Gastroesophageal sphincter (tissue), 4 donors: ENCODE data around the gene SLC38A7. TPM values are rescaled to one million over a fixed set of nuclear protein-coding genes. Genes with fewer than 3 reads are reported as not detected.
A peak's percentile ranks its signal among the peaks of the same experiment; 100 is the strongest.

Experiments used
- ATAC-seq: fragments of 150-250 bp; one replicate; pipeline ENCODE4 v1.9.1; 2016; ENCODE audit warnings: mild to moderate bottlenecking, moderate library complexity
- H3K27ac ChIP-seq, 4 donors: fragments of 200-600 bp; sonication (generic) in 3 of 4; 1 replicate in 3 of 4; 2 replicates in 1 of 4; pipeline ENCODE4 v1.5.1; 2016 to 2019
- H3K27me3 ChIP-seq: fragments of 200-600 bp; sonication (generic); one replicate; pipeline ENCODE4 v1.5.1; 2019
- H3K36me3 ChIP-seq, 2 donors: fragments of 200-600 bp; sonication (generic); one replicate each; pipeline ENCODE4 v1.5.1; 2019; ENCODE audit warnings: control low read depth in 1 of 2
- H3K4me1 ChIP-seq, 3 donors: fragments of 200-600 bp; sonication (generic); 1 replicate in 2 of 3; 2 replicates in 1 of 3; pipeline ENCODE4 v1.5.1; 2016 to 2019; ENCODE audit warnings: control low read depth in 2 of 3
- H3K4me3 ChIP-seq, 2 donors: fragments of 200-600 bp; sonication (generic); one replicate each; pipeline ENCODE4 v1.5.1; 2019; ENCODE audit warnings: mild to moderate bottlenecking in 1 of 2, moderate library complexity in 1 of 2
- H3K9me3 ChIP-seq, 3 donors: fragments of 200-600 bp; sonication (generic); one replicate each; pipeline ENCODE4 v1.5.1; 2017 to 2019; ENCODE audit warnings: control low read depth in 2 of 3
- CTCF ChIP-seq, 4 experiments: fragments of 200-600 bp in 2 of 4; fragments of 450-650 bp in 2 of 4; sonication (generic) in 1 of 4; IDR thresholded peaks; one replicate each; pipeline ENCODE4 v1.5.1; 2017 to 2019; ENCODE audit warnings: antibody characterized with exemption in 4 of 4, mild to moderate bottlenecking in 2 of 4, moderate library complexity in 2 of 4
- EP300 ChIP-seq: sonication (generic); formaldehyde crosslinking; IDR thresholded peaks from one replicate; pipeline ENCODE4 v1.6.1; 2017; ENCODE audit warnings: antibody characterized with exemption, mild to moderate bottlenecking
- POLR2A ChIP-seq, 2 donors: fragments of 450-650 bp; IDR thresholded peaks; one replicate each; pipeline ENCODE4 v1.6.1; 2017; ENCODE audit warnings: antibody characterized with exemption in 2 of 2, mild to moderate bottlenecking in 2 of 2, moderate library complexity in 1 of 2
- POLR2AphosphoS5 ChIP-seq: sonication (generic); formaldehyde crosslinking; IDR thresholded peaks from one replicate; pipeline ENCODE4 v1.6.1; 2017; ENCODE audit warnings: antibody characterized with exemption
- WGBS, 2 donors: methylation state at CpG; one replicate each; pipeline ENCODE4 v1.1.5; 2018; ENCODE audit warnings: low coverage in 1 of 2; 5-methylcytosine and 5-hydroxymethylcytosine counted together
- total RNA-seq, 4 donors: library from RNA; depleted of rRNA; stranded (reverse); fragments of >200 nt; gene quantifications; one replicate each; pipeline ENCODE4 v1.1.0, GENCODE V29; 2016

The SLC38A7 gene
- 10 to 100 TPM; 10.7 to 20.7 (median 14.7) TPM for total RNA-seq

GRCh38 chr16:58684354-58685083 lies at the start of gene SLC38A7:
TSS of gene SLC38A7 (minus strand) at chr16:58684770. CDS start at chr16:58680126, 4,644 bp downstream.
- Histone ChIP-seq H3K9me3 (no peaks in the 10 kb centered on the region), H3K27ac (peak within 1 kb of the TSS; percentile 24 to 85 (median 83)), H3K36me3 (peaks cover 0 to 23% of the 10 kb centered on the region in 2 donors), H3K4me1 (peaks cover 0 to 30% (median 16%) of the 10 kb centered on the region in 3 donors), H3K4me3 (peak within 1 kb of the TSS; percentile 91 to 94), H3K27me3 (no peaks in the 10 kb centered on the region)
- ATAC-seq = peak; percentile 93
- TF ChIP-seq POLR2AphosphoS5 (peak; percentile 53), CTCF (IDR thresholded peaks at IDR 0.05) (no peak), POLR2A (IDR thresholded peaks at IDR 0.05) (peak in 1 of 2 donors; percentile 33)
- WGBS, 2 donors = 0% methylated on average over 3 of the region's 41 CpGs; no CpG with 5 or more reads in 1 of the 2 donors

GRCh38 chr16:58733671-58734458 lies 49.3 kb upstream of the SLC38A7 start, which contains the start of gene GOT2:
TSS of gene GOT2 (minus strand) at chr16:58734316. CDS start at chr16:58734228, 88 bp downstream.
- TF ChIP-seq CTCF (IDR thresholded peaks at IDR 0.05) (peak; percentile 68 to 94 (median 77)), EP300 (no peak), POLR2A (IDR thresholded peaks at IDR 0.05) (peak in 1 of 2 donors; percentile 22), POLR2AphosphoS5 (peak; percentile 78)
- Histone ChIP-seq H3K27me3 (no peaks in the 10 kb centered on the region), H3K4me1 (peaks cover 2 to 59% (median 5%) of the 10 kb centered on the region in 3 donors), H3K27ac (peak within 1 kb of the TSS; percentile 31 to 89 (median 86)), H3K4me3 (peak within 1 kb of the TSS; percentile 50 to 88), H3K9me3 (no peaks in the 10 kb centered on the region), H3K36me3 (no peaks in the 10 kb centered on the region)
- peak; percentile 96 for ATAC-seq
- WGBS, 2 donors = 0% methylated on average over 7 of the region's 68 CpGs; no CpG with 5 or more reads in 1 of the 2 donors

GRCh38 chr16:58733248-58733670 lies 48.7 kb upstream of the SLC38A7 start:
- TF ChIP-seq CTCF (IDR thresholded peaks at IDR 0.05) = no peak
- peak; percentile 61 for TF ChIP-seq POLR2AphosphoS5
- no peak for TF ChIP-seq EP300
- no peak for TF ChIP-seq POLR2A (IDR thresholded peaks at IDR 0.05)
- 0 to 4% methylated on average over 1 to 10 of the region's 23 CpGs for WGBS, 2 donors
- no peaks in the 10 kb centered on the region for H3K27me3 ChIP-seq
- no peaks in the 10 kb centered on the region for H3K36me3 ChIP-seq
- H3K4me1 ChIP-seq = peaks cover 2 to 65% (median 5%) of the 10 kb centered on the region in 3 donors
- peak; percentile 52 for ATAC-seq
- peak overlapping the region; percentile 50 to 88 for H3K4me3 ChIP-seq
- H3K9me3 ChIP-seq = no peaks in the 10 kb centered on the region
- peak overlapping the region; percentile 31 to 89 (median 86) for H3K27ac ChIP-seq

GRCh38 chr16:58732545-58733247 lies 48.1 kb upstream of the SLC38A7 start:
- H3K27ac ChIP-seq = peak overlapping the region; percentile 31 to 89 (median 86)
- 20 to 41% methylated on average over 7 to 9 of the region's 9 CpGs for WGBS, 2 donors
- H3K36me3 ChIP-seq = no peaks in the 10 kb centered on the region
- no peaks in the 10 kb centered on the region for H3K27me3 ChIP-seq
- H3K4me1 ChIP-seq = peaks cover 2 to 70% (median 5%) of the 10 kb centered on the region in 3 donors
- no peak for ATAC-seq
- TF ChIP-seq EP300 = no peak
- TF ChIP-seq CTCF (IDR thresholded peaks at IDR 0.05) = no peak
- no peak for TF ChIP-seq POLR2AphosphoS5
- TF ChIP-seq POLR2A (IDR thresholded peaks at IDR 0.05) = no peak
- H3K9me3 ChIP-seq = no peaks in the 10 kb centered on the region
- peak overlapping the region; percentile 50 to 88 for H3K4me3 ChIP-seq
